ENCODE measurements around the gene KDM4C. TPM values are rescaled to one million over a fixed set of nuclear protein-coding genes. Genes with fewer than 3 reads are reported as not detected.

KDM4C gene
- total RNA-seq, 1 experiment from 2014 or later, result 16.8 TPM

GRCh38 chr9:6758498-6759184 is 868 bp downstream of the KDM4C start:
- intact Hi-C loops (cut with micrococcal nuclease), result loop anchor here (2.0 to 10.0 kb wide), 2 partner anchors 78 to 344 kb away; partner anchors contain the start of gene UHRF2
- H4K20me1 ChIP-seq (ENCODE audit: insufficient read depth), result no peaks in the 10 kb centered on the region
- H3K27ac ChIP-seq (ENCODE audit: low read depth, low read length), result peak overlapping the region; percentile 91
- H3K4me2 ChIP-seq (ENCODE audit: low read length), result peak overlapping the region; percentile 98
- CTCF ChIA-PET, result interaction anchor here (1.0 kb wide), 1 partner anchor 73 kb away, joined by 3 read pairs; no protein-coding TSS in a partner anchor
- RAD21 ChIA-PET (ENCODE audit: low non-redundant PET in 1 of 2, low total read pairs in 2 of 2, uncharacterized antibody in 2 of 2, unreplicated experiment in 2 of 2), result interaction anchor here in 1 of 2 experiments (0.6 kb wide), 1 partner anchor 22 kb away, joined by 3 read pairs; no protein-coding TSS in a partner anchor
- H3K4me1 ChIP-seq (ENCODE audit: control insufficient read depth in 1 of 2, insufficient read depth in 2 of 2, low read length in 2 of 2), result peaks cover 7 to 20% of the 10 kb centered on the region in 2 experiments; a peak in 3 of 4 replicates
- no peaks in the 10 kb centered on the region for H3K9me2 ChIP-seq (ENCODE audit: insufficient read depth)
- ATAC-seq (peak; percentile 30), DNase-seq (ENCODE audit: low read depth, low spot score) (peak; percentile 8)
- no TSS peak for BruUV-seq (replicated peaks)
- H3K79me2 ChIP-seq (ENCODE audit: insufficient read depth, low read length), result peaks cover 46% of the 10 kb centered on the region
- no peak overlapping the region for H2AFZ ChIP-seq (ENCODE audit: low read depth, low read length, poor library complexity, severe bottlenecking)
- peak overlapping the region; percentile 81 to 91 for H3K4me3 ChIP-seq (replicated peaks in 1 of 2; ENCODE audit: low read depth in 1 of 2, low read length in 2 of 2)
- H3K36me3 ChIP-seq (ENCODE audit: control insufficient read depth in 1 of 2, insufficient read depth in 2 of 2, low read length in 2 of 2), result no peaks in the 10 kb centered on the region
- no peaks in the 10 kb centered on the region for H3K27me3 ChIP-seq (ENCODE audit: insufficient read depth, low read length)
- H3K9ac ChIP-seq (ENCODE audit: low read length), result peak overlapping the region; percentile 75
- TF ChIP-seq ZFX (IDR thresholded peaks at IDR 0.05) (peak; percentile 46; the same call in 1 of the 2 replicates), CBX3 (IDR thresholded peaks at IDR 0.05; ENCODE audit: low read depth) (no peak), POLR2A (IDR thresholded peaks at IDR 0.05; ENCODE audit: borderline replicate concordance, extremely low read depth, insufficient read depth, insufficient read length) (no peak), ZNF274 (IDR thresholded peaks at IDR 0.05; ENCODE audit: low read depth, low read length) (no peak), SRF (IDR thresholded peaks at IDR 0.05; ENCODE audit: low read depth) (no peak), RAD21 (IDR thresholded peaks at IDR 0.05; ENCODE audit: low read depth) (0 out of 2 replicates have a peak, but pooled peaks have one; percentile 11)
- no peaks in the 10 kb centered on the region for H3K9me3 ChIP-seq (ENCODE audit: control insufficient read depth in 1 of 2, insufficient read depth in 1 of 2, low read depth in 1 of 2, low read length in 2 of 2)
- POLR2A ChIA-PET, result interaction anchor here (1.0 kb wide), 1 partner anchor 43 kb away, joined by 5 read pairs; no protein-coding TSS in a partner anchor

GRCh38 chr9:6759185-6759977 is 1.6 kb downstream of the KDM4C start:
- RAD21 ChIA-PET (ENCODE audit: low non-redundant PET in 1 of 2, low total read pairs in 2 of 2, uncharacterized antibody in 2 of 2, unreplicated experiment in 2 of 2), result no interaction called here
- DNase-seq (ENCODE audit: low read depth, low spot score) (peak; percentile 19), ATAC-seq (no peak)
- Histone ChIP-seq H3K4me1 (ENCODE audit: control insufficient read depth in 1 of 2, insufficient read depth in 2 of 2, low read length in 2 of 2) (peaks cover 9 to 24% of the 10 kb centered on the region in 2 experiments; a peak in 3 of 4 replicates), H3K9me3 (ENCODE audit: control insufficient read depth in 1 of 2, insufficient read depth in 1 of 2, low read depth in 1 of 2, low read length in 2 of 2) (no peaks in the 10 kb centered on the region), H3K9ac (ENCODE audit: low read length) (peak overlapping the region; percentile 75), H3K4me2 (ENCODE audit: low read length) (peak overlapping the region; percentile 98), H3K79me2 (ENCODE audit: insufficient read depth, low read length) (peaks cover 53% of the 10 kb centered on the region), H3K9me2 (ENCODE audit: insufficient read depth) (no peaks in the 10 kb centered on the region), H3K27ac (ENCODE audit: low read depth, low read length) (peak overlapping the region; percentile 91), H3K27me3 (ENCODE audit: insufficient read depth, low read length) (no peaks in the 10 kb centered on the region), H4K20me1 (ENCODE audit: insufficient read depth) (no peaks in the 10 kb centered on the region), H3K4me3 (replicated peaks in 1 of 2; ENCODE audit: low read depth in 1 of 2, low read length in 2 of 2) (peak overlapping the region; percentile 81 to 91), H2AFZ (ENCODE audit: low read depth, low read length, poor library complexity, severe bottlenecking) (no peak overlapping the region), H3K36me3 (ENCODE audit: control insufficient read depth in 1 of 2, insufficient read depth in 2 of 2, low read length in 2 of 2) (no peaks in the 10 kb centered on the region)
- CTCF ChIA-PET, result no interaction called here
- intact Hi-C loops (cut with micrococcal nuclease), result loop anchor here (2.0 to 10.0 kb wide), 2 partner anchors 79 to 345 kb away; partner anchors contain the start of gene UHRF2
- TSS peak; percentile 46 for BruUV-seq (replicated peaks)
- POLR2A ChIA-PET, result no interaction called here
- TF ChIP-seq, protein P1, sequence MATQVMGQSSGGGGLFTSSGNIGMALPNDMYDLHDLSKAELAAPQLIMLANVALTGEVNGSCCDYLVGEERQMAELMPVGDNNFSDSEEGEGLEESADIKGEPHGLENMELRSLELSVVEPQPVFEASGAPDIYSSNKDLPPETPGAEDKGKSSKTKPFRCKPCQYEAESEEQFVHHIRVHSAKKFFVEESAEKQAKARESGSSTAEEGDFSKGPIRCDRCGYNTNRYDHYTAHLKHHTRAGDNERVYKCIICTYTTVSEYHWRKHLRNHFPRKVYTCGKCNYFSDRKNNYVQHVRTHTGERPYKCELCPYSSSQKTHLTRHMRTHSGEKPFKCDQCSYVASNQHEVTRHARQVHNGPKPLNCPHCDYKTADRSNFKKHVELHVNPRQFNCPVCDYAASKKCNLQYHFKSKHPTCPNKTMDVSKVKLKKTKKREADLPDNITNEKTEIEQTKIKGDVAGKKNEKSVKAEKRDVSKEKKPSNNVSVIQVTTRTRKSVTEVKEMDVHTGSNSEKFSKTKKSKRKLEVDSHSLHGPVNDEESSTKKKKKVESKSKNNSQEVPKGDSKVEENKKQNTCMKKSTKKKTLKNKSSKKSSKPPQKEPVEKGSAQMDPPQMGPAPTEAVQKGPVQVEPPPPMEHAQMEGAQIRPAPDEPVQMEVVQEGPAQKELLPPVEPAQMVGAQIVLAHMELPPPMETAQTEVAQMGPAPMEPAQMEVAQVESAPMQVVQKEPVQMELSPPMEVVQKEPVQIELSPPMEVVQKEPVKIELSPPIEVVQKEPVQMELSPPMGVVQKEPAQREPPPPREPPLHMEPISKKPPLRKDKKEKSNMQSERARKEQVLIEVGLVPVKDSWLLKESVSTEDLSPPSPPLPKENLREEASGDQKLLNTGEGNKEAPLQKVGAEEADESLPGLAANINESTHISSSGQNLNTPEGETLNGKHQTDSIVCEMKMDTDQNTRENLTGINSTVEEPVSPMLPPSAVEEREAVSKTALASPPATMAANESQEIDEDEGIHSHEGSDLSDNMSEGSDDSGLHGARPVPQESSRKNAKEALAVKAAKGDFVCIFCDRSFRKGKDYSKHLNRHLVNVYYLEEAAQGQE (IDR thresholded peaks at IDR 0.05; ENCODE audit: low read depth), result no peak
- TF ChIP-seq MAX (IDR thresholded peaks at IDR 0.05) (peak; percentile 5; the same call in 1 of the 2 replicates), EZH2phosphoT487 (IDR thresholded peaks at IDR 0.05; ENCODE audit: borderline replicate concordance) (no peak), SP1 (IDR thresholded peaks at IDR 0.05; ENCODE audit: low read depth) (no peak), TCF7L2 (IDR thresholded peaks at IDR 0.05; ENCODE audit: borderline replicate concordance, extremely low read depth, insufficient read depth, insufficient read length) (no peak)
